Ishikawa (cell line): ENCODE results near the gene THADA.

Source experiments
- CEBPB ChIP-seq: IDR thresholded peaks from 2 replicates; pipeline ENCODE4 v1.6.1; 2012
- CREB1 ChIP-seq: IDR thresholded peaks from 2 replicates; pipeline ENCODE4 v1.6.1; 2012; ENCODE audit warnings: low read depth
- EGR1 ChIP-seq: IDR thresholded peaks from 2 replicates; pipeline ENCODE4 v1.6.1; 2012
- EP300 ChIP-seq: IDR thresholded peaks from 2 replicates; pipeline ENCODE4 v1.6.1; 2012; ENCODE audit warnings: borderline replicate concordance
- FOXM1 ChIP-seq: IDR thresholded peaks from 2 replicates; pipeline ENCODE4 v1.6.1; 2012; ENCODE audit warnings: low read depth, borderline replicate concordance
- NFIC ChIP-seq: IDR thresholded peaks from 2 replicates; pipeline ENCODE4 v1.6.1; 2012
- RAD21 ChIP-seq: IDR thresholded peaks from 2 replicates; pipeline ENCODE4 v1.6.1; 2012; ENCODE audit warnings: low read depth
- TAF1 ChIP-seq: IDR thresholded peaks from 2 replicates; pipeline ENCODE4 v1.6.1; 2012; ENCODE audit warnings: low read depth, mild to moderate bottlenecking
- TCF12 ChIP-seq: IDR thresholded peaks from 2 replicates; pipeline ENCODE4 v1.6.1; 2012; ENCODE audit warnings: low read depth
- TEAD4 ChIP-seq: IDR thresholded peaks from 2 replicates; pipeline ENCODE4 v1.6.1; 2012
- YY1 ChIP-seq: IDR thresholded peaks from 2 replicates; pipeline ENCODE4 v1.6.1; 2012; ENCODE audit warnings: low read depth
- ZBTB7A ChIP-seq: IDR thresholded peaks from 2 replicates; pipeline ENCODE4 v1.6.1; 2012; ENCODE audit warnings: low read depth
- TF ChIP-seq, protein P1 (sequence below): IDR thresholded peaks from 2 replicates; pipeline ENCODE4 v1.6.1; 2012
- TF ChIP-seq, protein P2 (sequence below): IDR thresholded peaks from 2 replicates; pipeline ENCODE4 v1.6.1; 2012
- TF ChIP-seq, protein P3 (sequence below): IDR thresholded peaks from 2 replicates; pipeline ENCODE4 v1.6.1; 2012; ENCODE audit warnings: low read depth, mild to moderate bottlenecking

The THADA gene

DNA sequence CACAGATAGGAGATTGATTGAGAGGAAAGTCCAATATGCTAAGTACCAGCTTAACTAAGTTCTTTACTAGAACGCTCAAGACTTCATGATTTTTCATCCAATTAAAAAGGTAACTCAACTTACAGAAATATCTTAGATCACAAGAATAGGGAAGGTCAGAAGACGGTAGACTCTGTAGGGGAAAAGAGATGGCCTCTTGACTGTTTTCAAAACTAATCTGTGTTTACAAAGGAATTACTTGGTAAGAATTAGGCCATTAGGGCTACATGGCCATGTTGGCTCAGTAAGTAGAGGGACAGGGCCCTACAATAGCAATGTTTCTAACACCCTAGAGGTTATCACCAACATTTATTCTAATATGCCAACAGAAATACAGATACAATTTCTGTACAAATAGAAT is 196.7 kb downstream of the THADA start:
- TF ChIP-seq, protein P1, sequence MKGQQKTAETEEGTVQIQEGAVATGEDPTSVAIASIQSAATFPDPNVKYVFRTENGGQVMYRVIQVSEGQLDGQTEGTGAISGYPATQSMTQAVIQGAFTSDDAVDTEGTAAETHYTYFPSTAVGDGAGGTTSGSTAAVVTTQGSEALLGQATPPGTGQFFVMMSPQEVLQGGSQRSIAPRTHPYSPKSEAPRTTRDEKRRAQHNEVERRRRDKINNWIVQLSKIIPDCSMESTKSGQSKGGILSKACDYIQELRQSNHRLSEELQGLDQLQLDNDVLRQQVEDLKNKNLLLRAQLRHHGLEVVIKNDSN, result no peak
- TF ChIP-seq TAF1 (no peak), RAD21 (no peak), EP300 (no peak), ZBTB7A (no peak), YY1 (no peak), TEAD4 (no peak), FOXM1 (no peak), EGR1 (no peak)
- TF ChIP-seq, protein P2, sequence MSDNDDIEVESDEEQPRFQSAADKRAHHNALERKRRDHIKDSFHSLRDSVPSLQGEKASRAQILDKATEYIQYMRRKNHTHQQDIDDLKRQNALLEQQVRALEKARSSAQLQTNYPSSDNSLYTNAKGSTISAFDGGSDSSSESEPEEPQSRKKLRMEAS, result no peak

DNA sequence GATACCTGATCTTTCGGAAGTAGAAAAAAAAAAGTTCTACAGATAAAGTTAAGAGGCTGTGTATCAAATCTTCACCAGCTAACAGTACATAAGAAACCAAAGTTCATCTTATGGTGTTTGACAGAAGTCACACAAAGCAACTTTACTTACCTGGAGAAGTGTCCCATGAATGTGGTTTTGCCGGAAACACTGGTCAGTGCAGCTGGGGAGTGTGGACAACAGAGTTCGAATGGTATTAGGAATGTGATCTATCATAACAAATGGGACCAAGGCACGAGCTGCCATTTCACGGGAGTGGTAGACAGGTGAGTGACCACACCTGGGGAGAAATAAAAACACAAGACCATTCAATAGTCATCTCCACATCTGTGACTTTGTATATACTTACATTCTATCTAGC is 198.0 kb downstream of the THADA start:
- TF ChIP-seq TCF12 (no peak), TEAD4 (no peak), EP300 (no peak), FOXM1 (no peak), CREB1 (no peak)

DNA sequence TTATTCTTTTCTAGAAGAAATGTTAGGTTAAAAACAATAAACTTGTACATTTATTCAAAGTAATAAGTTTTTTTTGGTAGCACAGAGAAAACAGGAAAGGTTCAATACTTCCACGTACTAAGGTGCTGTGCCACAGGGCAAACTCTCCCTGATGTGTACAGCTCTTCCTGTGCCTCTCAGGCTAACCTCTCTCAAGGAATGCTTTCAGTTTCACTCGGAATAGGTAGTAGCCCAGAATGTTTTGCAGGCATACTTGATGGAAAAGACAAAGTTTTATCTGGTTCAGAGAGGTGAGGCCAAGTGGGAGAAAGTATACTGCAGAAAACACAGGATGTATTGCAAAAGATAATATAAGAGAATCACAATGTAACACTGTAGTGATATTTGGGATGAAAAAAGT is 198.4 kb downstream of the THADA start:
- TF ChIP-seq, protein P3, sequence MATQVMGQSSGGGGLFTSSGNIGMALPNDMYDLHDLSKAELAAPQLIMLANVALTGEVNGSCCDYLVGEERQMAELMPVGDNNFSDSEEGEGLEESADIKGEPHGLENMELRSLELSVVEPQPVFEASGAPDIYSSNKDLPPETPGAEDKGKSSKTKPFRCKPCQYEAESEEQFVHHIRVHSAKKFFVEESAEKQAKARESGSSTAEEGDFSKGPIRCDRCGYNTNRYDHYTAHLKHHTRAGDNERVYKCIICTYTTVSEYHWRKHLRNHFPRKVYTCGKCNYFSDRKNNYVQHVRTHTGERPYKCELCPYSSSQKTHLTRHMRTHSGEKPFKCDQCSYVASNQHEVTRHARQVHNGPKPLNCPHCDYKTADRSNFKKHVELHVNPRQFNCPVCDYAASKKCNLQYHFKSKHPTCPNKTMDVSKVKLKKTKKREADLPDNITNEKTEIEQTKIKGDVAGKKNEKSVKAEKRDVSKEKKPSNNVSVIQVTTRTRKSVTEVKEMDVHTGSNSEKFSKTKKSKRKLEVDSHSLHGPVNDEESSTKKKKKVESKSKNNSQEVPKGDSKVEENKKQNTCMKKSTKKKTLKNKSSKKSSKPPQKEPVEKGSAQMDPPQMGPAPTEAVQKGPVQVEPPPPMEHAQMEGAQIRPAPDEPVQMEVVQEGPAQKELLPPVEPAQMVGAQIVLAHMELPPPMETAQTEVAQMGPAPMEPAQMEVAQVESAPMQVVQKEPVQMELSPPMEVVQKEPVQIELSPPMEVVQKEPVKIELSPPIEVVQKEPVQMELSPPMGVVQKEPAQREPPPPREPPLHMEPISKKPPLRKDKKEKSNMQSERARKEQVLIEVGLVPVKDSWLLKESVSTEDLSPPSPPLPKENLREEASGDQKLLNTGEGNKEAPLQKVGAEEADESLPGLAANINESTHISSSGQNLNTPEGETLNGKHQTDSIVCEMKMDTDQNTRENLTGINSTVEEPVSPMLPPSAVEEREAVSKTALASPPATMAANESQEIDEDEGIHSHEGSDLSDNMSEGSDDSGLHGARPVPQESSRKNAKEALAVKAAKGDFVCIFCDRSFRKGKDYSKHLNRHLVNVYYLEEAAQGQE, result no peak
- TF ChIP-seq TEAD4 (no peak), CREB1 (no peak)

DNA sequence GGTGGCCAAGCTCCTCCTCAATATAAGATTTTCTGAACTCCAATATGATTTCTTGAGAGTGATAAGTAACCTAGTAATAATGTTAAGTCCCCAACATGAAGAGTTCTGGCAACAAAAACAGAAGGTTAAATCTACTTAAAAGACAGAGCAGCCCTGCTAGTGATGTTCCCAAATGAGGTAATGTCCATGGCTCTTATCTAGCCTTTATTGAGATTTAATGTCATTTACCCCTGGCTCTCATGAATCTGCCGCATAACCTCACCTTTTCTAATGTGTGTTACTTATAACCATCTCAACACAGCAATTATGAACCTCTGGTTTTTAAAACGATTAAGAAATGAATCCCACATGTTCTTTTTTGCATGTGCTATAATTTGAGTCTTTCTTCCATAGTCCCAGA is 201.9 kb downstream of the THADA start:
- TF ChIP-seq EP300 (no peak), FOXM1 (no peak), TAF1 (no peak), CREB1 (no peak), RAD21 (no peak), NFIC (no peak), EGR1 (no peak), CEBPB (no peak), ZBTB7A (no peak), TEAD4 (no peak)
- TF ChIP-seq, protein P3, result no peak
- TF ChIP-seq, protein P2, result no peak
- TF ChIP-seq, protein P1, result no peak

DNA sequence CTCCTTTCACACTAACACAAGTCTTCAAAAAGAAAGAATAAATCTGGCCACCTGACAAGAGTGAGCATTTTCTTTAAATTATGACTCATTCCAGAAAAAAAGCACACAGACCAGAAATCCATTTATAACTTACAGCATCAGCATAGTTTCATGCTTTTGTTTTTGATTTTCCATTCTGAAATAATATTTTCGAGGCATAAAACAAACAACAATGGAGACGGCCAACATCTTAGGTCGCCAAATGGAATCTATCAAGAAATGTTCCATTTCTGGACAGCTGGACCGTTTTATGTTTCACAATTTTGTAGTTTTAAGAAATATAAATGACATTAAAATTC is 204.0 kb downstream of the THADA start:
- TF ChIP-seq CREB1 (no peak), TEAD4 (no peak), CEBPB (no peak), TAF1 (no peak), RAD21 (no peak), TCF12 (no peak), NFIC (no peak), ZBTB7A (no peak), EGR1 (no peak), EP300 (no peak), YY1 (no peak)
- TF ChIP-seq, protein P3, result no peak
- TF ChIP-seq, protein P1, result no peak
- TF ChIP-seq, protein P2, result no peak
